HG02852 (cell line): ENCODE results near the gene FRMPD1.
"Not testable (repeated sequence)": the region's sequence is repeated elsewhere in the genome, so short reads cannot be mapped to it uniquely, and the experiment has no call there.

Source experiments
- ATAC-seq: cut with Tn5 transposase; IDR thresholded peaks from one replicate; pipeline ENCODE4 v1.9.1; 2021; ENCODE audit warnings: mild to moderate bottlenecking, moderate library complexity; ENCODE audit not compliant: unreplicated experiment

FRMPD1 gene

GRCh38 chr9:37650873-37651768, at the start of gene FRMPD1:
Gene FRMPD1 (plus strand): TSS chr9:37650954. CDS start chr9:37692642, 41,688 bp downstream.
- peak; percentile 84 for ATAC-seq

- not testable (repeated sequence) for ATAC-seq
Measured at GRCh38 chr9:37602061-37602460, 48.7 kb upstream of the FRMPD1 start.

DNA sequence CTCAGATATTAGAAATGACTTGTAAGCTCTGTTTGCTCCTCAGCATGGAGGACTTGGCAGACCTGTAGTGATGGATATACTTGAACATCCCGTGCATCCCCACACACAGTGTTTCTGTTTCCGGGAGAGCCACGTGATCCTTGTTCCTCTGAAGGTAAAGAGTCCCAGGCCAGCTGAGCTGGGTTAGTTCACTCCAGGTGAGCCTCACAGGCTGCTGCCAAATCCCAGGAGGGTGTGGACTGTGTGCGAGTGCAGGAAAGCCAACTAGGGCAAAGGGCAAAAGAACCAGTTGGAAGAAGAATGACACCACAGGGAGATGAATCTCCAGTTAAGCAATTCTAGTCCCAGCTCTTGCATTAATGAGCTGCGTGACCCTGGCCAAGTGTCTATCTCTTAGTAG, 47.9 kb upstream of the FRMPD1 start:
- ATAC-seq = no peak

DNA sequence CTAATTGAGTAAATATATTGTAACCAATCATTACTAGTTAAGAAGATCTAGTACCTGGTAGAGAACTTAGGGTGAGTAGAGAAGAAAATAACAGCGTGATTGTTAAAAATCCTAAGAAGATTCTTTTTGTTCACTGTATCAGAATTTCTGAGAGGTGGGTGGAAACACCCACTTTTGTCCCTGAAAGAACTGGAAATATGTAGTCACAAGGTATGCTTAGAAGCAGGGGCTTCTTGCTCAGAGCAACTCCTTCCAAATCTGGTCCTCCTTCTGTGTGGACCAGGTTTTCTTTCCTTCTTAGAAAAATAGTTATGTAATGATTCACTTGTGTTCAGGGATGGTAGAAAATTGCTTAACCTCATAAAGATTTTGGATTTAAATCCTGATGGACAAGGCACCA, 46.5 kb upstream of the FRMPD1 start:
- no peak for ATAC-seq

DNA sequence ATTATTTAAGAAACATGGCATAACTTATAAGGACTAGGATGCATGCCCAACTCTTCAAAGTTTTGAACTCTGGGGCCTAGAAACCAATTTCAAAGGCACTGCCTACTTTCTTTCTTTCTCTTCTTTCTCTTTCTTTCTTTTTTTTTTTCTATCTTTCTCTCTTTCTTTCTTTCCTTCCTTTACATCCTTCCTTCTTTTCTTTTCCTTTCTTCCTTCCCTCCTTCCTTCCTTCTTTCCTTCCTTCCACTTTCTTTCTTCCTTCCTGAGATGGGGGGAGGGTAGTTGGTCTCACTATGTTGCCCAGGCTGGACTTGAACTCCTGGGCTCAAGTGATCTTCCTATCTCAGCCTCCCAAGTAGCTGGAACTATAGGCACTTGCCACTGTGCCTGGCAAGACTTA, 42.5 kb upstream of the FRMPD1 start:
- ATAC-seq = no peak

DNA sequence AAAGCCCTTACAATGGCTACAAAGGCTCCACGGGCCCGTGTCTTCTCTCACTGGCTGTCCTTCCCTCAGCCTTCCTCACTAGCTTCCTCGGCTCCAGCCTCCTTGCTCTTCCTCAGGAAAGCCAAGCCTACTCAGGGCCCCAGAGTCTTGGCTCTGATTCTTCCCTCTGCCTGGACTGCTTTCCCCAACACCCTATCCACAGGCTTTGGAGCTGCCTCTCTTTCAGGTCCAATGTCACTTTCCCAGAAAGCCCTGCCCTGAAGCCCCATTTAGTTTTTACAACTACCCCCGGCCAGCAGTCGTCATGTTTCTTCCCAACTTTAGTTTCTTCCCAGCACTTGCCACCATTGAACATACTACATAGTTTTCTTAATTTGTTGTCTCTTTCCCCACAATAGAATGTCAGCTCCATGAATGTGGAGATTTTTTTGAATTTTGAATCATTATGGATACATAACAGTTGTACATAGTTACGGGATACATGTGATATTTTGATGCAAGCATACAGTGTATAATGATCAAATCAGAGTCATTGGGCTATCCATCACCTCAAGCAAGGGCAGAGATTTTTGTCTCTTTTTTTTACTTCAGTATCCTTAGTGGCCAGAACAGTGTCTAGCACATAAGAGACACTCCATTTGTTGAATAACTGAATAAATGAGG, 40.9 kb upstream of the FRMPD1 start:
- no peak for ATAC-seq

GRCh38 chr9:37611014-37611413, 39.7 kb upstream of the FRMPD1 start:
- ATAC-seq = no peak

GRCh38 chr9:37611961-37612360, 38.8 kb upstream of the FRMPD1 start:
- no peak for ATAC-seq

DNA sequence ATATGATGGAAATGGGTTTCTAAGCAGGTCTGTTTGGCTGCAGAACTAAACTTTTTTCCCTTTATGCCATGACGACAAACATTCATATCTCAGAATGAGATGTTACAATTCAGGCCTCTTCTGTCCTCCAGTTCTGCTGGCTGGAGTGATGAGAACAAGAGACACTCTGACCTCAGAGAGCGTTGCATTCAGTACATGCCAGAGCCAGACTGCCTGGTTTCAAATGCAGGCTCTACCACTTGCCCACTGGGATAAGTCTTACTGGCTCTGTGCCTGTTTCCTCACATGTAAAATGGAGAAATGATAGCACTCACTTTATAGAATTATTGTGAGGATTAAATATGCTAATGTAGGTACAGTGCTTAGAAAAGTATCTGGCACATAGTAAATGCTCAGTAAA, 33.6 kb upstream of the FRMPD1 start:
- no peak for ATAC-seq

- no peak for ATAC-seq
Measured at GRCh38 chr9:37617832-37618231, 32.9 kb upstream of the FRMPD1 start.

- ATAC-seq = no peak
Measured at GRCh38 chr9:37618817-37619216, 31.9 kb upstream of the FRMPD1 start.

DNA sequence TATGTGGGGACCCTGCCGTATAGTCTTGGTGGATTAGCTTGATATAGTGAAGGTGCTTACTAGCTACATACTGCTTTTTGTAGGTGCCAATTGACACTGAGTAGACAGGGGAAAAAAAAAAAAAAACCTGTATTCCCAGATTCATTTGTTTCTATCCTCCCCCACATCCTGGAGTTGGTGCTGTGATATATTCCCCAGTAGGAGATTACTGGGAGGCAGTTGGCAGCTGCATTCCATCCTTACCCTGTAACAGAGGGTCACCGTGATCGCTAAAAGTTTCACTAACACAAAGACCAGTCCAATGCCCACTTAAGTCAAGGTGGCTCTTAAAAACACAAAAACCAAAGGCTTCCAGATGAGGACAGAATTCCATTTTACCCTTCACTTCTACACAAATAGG, 30.9 kb upstream of the FRMPD1 start:
- ATAC-seq = no peak

DNA sequence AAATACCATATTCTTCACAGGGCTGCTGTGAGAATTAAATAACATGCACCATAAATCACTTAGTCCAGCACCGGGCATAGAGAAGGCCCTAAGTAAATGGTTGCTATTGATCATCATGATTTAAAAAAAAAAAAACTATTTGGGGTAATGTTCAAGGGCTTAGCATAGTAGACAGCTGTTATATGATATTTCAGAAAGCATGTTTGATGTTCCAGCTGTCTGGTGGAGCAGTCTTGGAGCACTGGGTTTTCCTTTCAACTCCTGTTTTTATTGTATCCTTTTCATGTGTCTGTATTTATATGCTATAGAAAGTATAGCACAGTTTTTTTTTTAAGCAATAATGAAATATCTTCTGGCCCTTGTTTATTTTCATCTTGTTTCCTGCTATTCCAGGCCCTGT, 30.4 kb upstream of the FRMPD1 start:
- ATAC-seq = no peak

GRCh38 chr9:37621273-37622121, 29.3 kb upstream of the FRMPD1 start:
- no peak for ATAC-seq

- ATAC-seq = no peak
Measured at GRCh38 chr9:37622462-37622861, 28.3 kb upstream of the FRMPD1 start.

DNA sequence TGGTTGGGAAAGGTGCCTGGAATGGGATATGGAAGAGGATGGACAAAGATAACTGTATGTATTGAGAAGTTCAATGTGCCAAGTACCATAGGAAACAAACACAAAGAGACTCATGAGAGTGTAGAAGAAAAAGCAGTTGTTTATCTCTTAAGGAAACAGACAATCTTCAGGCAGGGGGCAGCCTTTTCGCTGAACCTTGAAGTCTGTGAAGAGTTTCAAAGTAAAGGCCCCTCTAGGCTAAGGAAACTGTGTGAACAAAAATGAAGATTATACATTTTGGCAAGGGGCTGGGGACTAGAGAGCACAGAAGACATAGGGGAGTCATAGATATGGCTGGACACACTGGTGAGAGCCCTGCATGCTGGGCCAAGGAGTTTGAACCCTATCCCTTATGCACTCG, 27.5 kb upstream of the FRMPD1 start:
- ATAC-seq = no peak

GRCh38 chr9:37624073-37624472, 26.7 kb upstream of the FRMPD1 start:
- no peak for ATAC-seq

DNA sequence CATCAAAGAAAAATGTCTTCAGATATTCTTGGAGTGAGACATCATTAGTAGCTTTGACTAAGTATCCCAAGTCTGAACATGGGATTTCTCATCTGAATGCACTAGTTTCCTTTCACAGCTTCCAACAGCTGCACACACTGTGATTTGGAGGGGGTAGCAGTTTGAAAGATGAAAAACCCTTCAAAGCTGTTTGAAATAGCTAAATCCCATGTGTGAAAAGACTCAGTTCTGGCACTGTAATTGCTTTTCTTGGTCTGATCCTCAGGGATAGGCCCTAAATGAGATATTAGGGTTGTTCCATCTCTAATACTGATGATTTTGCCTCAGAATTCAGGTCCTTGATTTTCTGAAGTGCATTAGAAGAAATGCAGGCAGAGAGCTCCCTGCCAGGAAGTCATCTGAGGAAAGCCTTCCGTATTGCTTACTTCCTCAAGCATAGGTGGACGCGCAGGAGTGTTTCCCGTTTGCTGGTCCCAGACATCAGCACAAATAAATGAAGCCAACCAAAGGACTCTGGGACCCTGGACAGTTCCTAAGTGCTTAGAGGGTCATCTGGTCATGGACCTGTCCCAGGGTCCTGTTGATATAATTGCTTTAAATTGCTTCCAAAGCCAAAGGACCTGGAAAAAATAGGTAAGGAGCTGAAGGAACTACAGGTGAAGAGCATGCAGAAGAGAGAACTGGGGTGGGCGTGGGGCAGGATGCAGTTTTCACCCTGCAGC, 25.6 kb upstream of the FRMPD1 start:
- ATAC-seq = no peak

- no peak for ATAC-seq
Measured at GRCh38 chr9:37625758-37626147, 25.0 kb upstream of the FRMPD1 start.

- no peak for ATAC-seq
Measured at GRCh38 chr9:37626708-37627292, 24.0 kb upstream of the FRMPD1 start.
